GM12873 (cell line): ENCODE measurements around the gene PON2.

ENCODE experiments used
- TF ChIP-seq, protein P1 (sequence below): IDR thresholded peaks from 2 replicates; pipeline ENCODE4 v1.5.1; 2012; ENCODE audit warnings: low read depth, mild to moderate bottlenecking, moderate library complexity, low read length, control low read depth; ENCODE audit not compliant: insufficient read depth; ENCODE audit errors: missing control alignments

PON2 gene

DNA sequence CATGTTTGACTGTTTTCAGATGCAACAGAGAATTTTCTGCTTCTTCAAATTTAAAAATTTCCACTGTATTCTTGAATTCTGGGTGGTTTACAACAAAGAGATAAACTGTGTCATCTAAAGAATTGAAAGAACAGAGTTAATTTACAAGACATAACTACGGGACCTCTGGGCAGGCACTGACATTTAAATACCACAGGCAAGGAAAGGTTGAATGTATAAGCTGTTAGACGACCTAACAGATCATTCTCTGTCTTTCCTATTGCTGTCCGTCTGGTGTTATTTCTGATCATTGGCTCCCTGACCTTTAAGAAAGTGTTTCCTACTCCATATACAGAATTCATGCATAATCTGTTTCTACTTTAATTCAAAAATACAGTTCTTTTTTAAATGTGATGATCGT lies 23.2 kb downstream of the PON2 start:
- TF ChIP-seq, protein P1, sequence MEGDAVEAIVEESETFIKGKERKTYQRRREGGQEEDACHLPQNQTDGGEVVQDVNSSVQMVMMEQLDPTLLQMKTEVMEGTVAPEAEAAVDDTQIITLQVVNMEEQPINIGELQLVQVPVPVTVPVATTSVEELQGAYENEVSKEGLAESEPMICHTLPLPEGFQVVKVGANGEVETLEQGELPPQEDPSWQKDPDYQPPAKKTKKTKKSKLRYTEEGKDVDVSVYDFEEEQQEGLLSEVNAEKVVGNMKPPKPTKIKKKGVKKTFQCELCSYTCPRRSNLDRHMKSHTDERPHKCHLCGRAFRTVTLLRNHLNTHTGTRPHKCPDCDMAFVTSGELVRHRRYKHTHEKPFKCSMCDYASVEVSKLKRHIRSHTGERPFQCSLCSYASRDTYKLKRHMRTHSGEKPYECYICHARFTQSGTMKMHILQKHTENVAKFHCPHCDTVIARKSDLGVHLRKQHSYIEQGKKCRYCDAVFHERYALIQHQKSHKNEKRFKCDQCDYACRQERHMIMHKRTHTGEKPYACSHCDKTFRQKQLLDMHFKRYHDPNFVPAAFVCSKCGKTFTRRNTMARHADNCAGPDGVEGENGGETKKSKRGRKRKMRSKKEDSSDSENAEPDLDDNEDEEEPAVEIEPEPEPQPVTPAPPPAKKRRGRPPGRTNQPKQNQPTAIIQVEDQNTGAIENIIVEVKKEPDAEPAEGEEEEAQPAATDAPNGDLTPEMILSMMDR: no peak

DNA sequence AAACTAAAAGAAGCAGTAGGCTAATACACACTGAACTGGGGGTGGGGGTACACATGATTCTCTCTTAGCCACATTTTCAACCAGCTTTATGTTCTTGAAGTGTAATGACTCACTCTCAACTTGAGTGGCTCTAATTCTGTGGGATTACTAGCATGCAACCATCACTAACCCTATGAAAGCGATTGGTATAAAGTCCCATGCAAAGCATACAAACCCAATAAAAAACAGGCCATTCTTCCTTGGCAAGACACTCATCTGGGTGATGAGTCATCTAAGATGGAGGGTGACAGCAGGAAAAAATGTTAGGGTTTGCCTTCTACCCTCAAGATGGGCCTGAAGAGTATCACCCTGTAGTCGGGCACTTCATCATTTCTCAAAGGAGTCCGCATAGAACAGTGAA lies 23.8 kb downstream of the PON2 start:
- TF ChIP-seq, protein P1: no peak

DNA sequence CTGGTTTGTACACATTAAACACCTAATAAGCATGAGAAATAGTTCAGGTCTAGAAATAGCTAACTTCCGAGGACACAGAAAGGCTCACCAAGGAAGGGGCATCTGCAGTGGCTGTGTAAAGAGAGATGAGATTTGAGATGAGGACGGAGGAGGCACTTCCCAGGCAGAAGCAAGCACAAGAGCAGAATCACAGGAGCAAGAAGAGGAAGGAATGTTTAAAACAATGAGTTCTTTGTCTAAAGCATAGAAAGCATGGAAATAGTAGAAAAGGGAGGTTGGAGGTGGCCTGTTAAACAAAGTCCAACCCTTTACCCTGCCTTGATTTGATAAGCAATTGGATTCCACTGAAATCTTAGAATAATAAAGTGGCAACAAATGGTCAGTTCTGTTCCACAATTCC lies 27.1 kb downstream of the PON2 start:
- TF ChIP-seq, protein P1: no peak

DNA sequence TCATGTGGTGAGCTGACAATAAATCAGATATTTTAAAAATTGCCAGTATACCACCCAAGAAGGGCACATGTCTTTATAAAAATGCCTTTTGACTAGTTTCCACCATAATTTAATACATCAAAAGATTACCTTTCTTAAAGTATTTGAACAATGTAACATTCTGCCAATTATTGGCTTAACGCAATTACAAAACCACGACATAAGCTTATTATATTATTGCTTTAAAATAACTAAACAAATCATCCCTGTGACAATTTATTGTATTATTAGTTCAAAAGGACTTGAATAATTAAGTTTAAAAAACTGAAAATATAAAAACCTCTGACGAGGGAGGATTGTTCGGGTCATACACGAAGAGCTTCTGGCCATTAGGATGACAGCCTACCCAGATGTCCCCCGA lies 29.0 kb downstream of the PON2 start:
- TF ChIP-seq, protein P1: no peak

DNA sequence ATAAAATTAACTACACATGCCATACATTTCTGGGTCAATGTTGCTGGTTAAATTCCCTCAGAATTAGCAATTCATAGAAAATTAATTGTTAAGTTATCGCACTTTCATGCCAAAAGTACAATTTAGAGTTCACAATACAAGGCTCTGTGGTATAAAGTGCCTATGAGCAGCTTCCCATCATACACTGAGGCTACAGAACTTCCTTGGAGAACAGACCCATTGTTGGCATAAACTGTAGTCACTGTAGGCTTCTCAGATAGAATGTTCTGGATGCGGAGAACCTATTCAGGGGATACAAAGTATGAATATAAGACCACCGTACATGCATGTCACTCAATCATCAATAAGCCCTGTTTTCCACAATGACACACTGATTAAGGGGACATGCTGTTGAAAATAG lies 29.6 kb downstream of the PON2 start:
- TF ChIP-seq, protein P1: no peak

DNA sequence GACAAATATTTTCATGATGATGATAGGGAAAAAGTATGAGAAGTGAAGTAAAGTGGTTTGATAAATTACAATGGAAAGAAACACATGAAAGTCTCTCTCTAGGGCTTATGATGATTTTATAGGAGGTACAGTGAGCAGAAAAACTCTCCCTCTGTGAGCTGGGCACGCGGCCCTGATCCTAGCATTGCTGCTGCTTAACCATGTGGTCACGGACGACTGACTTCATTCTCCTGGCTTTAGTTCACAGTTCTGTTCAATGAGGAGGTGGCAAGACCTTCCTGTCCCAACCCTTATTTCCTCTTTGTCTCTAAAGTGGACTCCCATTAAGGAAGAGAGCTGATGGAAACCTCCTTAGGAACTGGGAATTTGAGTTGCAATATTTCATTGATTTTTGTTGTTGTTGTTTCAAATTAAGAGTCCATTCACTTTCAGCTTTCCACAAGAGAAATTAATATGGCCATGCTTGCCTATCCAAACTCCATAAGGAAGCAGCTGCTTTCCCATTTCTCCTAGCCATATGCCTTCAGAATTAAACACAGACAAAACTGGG lies 30.4 kb downstream of the PON2 start:
- TF ChIP-seq, protein P1: no peak

DNA sequence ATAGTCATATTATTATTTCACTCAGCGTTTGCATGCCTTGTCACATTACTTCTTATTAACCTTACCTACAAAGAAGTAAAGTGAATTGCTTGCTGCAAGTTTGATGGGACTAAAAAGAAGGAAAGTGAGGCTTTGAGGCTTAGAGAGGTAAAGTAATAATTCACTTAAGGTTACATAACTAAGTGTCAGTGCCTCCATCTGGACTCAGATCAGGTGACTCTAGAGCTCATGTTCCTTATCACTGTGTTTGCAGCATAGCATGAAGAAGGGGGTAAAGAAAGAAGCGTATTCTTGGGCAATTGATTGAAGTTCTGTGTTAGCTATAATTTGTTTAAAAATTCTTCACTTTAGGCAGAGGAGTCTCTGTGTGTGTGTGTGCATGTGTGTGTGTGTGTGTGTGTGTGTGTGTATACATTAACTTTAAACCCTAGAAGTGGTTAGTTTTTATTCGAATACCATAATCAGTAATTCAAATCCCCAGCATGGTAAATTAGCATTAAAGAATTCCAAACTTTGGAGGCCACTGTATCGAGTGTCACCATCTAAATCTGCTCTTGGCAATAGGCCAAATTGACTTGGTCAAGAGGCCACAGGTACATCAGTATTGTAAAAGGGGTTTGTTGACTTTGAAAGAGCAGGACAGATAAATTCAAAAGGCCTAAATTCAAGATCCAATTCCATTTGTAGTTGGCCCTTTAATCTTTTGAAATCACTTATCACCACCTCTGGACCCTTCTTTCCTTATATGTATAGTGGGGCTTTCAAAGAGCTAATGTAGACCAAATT lies 36.5 kb downstream of the PON2 start:
- TF ChIP-seq, protein P1: no peak
